Smooth muscle cell (in vitro differentiated cells): Measurements from ENCODE around the gene TSPAN12. TPM values are rescaled to one million over a fixed set of nuclear protein-coding genes. Genes with fewer than 3 reads are reported as not detected.

Experiments used
- DNase-seq: peaks from one replicate; lab custom pipeline; 2025; ENCODE audit not compliant: unreplicated experiment; lab: John Stamatoyannopoulos, UW
- H2AFZ ChIP-seq: fragments of 200-600 bp; sonication (generic); 2 replicates; pipeline ENCODE4 v1.6.0; 2016; ENCODE audit warnings: antibody characterized with exemption, low read depth, mild to moderate bottlenecking
- H3F3A ChIP-seq: fragments of 200-600 bp; sonication (generic); 2 replicates; pipeline ENCODE4 v1.6.0; 2017; ENCODE audit warnings: antibody characterized with exemption, low read depth
- H3K27ac ChIP-seq: fragments of 200-600 bp; sonication (generic); 2 replicates; pipeline ENCODE4 v1.5.1; 2016; ENCODE audit warnings: low read depth, mild to moderate bottlenecking
- H3K27me3 ChIP-seq: fragments of 200-600 bp; sonication (generic); 2 replicates; pipeline ENCODE4 v1.6.1; 2016; ENCODE audit warnings: low read depth, mild to moderate bottlenecking
- H3K36me3 ChIP-seq: fragments of 200-600 bp; sonication (generic); 2 replicates; pipeline ENCODE4 v1.5.1; 2016; ENCODE audit warnings: low read depth
- H3K4me1 ChIP-seq: fragments of 200-600 bp; sonication (generic); 2 replicates; pipeline ENCODE4 v1.5.1; 2016; ENCODE audit warnings: low read depth
- H3K4me2 ChIP-seq: fragments of 200-600 bp; sonication (generic); 2 replicates; pipeline ENCODE4 v1.6.0; 2016; ENCODE audit warnings: mild to moderate bottlenecking
- H3K4me3 ChIP-seq: fragments of 200-600 bp; sonication (generic); 2 replicates; pipeline ENCODE4 v1.5.1; 2016; ENCODE audit warnings: mild to moderate bottlenecking
- H3K79me2 ChIP-seq: fragments of 200-600 bp; sonication (generic); 2 replicates; pipeline ENCODE4 v1.6.0; 2016; ENCODE audit warnings: low read depth, mild to moderate bottlenecking
- H3K9ac ChIP-seq: fragments of 200-600 bp; sonication (generic); 2 replicates; pipeline ENCODE4 v1.6.0; 2016; ENCODE audit warnings: low read depth
- H3K9me3 ChIP-seq: fragments of 200-600 bp; sonication (generic); replicated peaks from 2 replicates; pipeline ENCODE4 v1.5.1; 2016; ENCODE audit warnings: low read depth
- H4K20me1 ChIP-seq: fragments of 200-600 bp; sonication (generic); 2 replicates; pipeline ENCODE4 v1.6.0; 2016; ENCODE audit warnings: low read depth
- CTCF ChIP-seq: fragments of 200-600 bp; sonication (generic); IDR thresholded peaks from 2 replicates; pipeline ENCODE4 v1.5.1; 2017; ENCODE audit warnings: borderline replicate concordance, mild to moderate bottlenecking, antibody characterized with exemption; ENCODE audit not compliant: insufficient read depth, poor library complexity, severe bottlenecking
- WGBS: methylation state at CpG from one replicate; pipeline ENCODE4 v1.1.7; 2016; ENCODE audit warnings: low lambda C conversion rate; 5-methylcytosine and 5-hydroxymethylcytosine counted together
- polyA plus RNA-seq: library from polyadenylated mRNA; unstranded; fragments of >200 nt; fragmentation: Nextera tagmentation; extraction: Ambion mirVana; gene quantifications from 2 replicates; pipeline ENCODE4 v1.2.1, GENCODE V29; 2016
- total RNA-seq: library from RNA; depleted of rRNA; stranded (reverse); fragments of >200 nt; gene quantifications from 2 replicates; pipeline ENCODE4 v1.2.3, GENCODE V29; 2014

TSPAN12 gene
- total and polyA plus RNA-seq, 2 experiments from 2014 or later = 3.7 to 5.8 TPM

- Histone ChIP-seq H3K4me1 (peaks cover 9% of the 10 kb centered on the region), H3F3A (no peaks in the 10 kb centered on the region), H3K4me3 (no peak overlapping the region), H2AFZ (no peak overlapping the region), H3K27ac (no peak overlapping the region), H4K20me1 (no peaks in the 10 kb centered on the region), H3K79me2 (no peaks in the 10 kb centered on the region), H3K9ac (no peak overlapping the region), H3K27me3 (no peaks in the 10 kb centered on the region), H3K9me3 (no peaks in the 10 kb centered on the region), H3K4me2 (no peak overlapping the region), H3K36me3 (no peaks in the 10 kb centered on the region)
- 92% methylated on average over 6 of the region's 6 CpGs for WGBS
- no peak for TF ChIP-seq CTCF
- DNase-seq = no peak
Observed at GRCh38 chr7:120859459-120859858, 1.5 kb upstream of the TSPAN12 start.

- H3K36me3 ChIP-seq = no peaks in the 10 kb centered on the region
- no peaks in the 10 kb centered on the region for H3K79me2 ChIP-seq
- no peaks in the 10 kb centered on the region for H3K9me3 ChIP-seq
- H3K4me3 ChIP-seq = peak overlapping the region; percentile 69
- no peaks in the 10 kb centered on the region for H3F3A ChIP-seq
- DNase-seq = peak; percentile 27
- H3K27me3 ChIP-seq = no peaks in the 10 kb centered on the region
- no peak for TF ChIP-seq CTCF
- H3K4me2 ChIP-seq = peak overlapping the region; percentile 98
- no peaks in the 10 kb centered on the region for H4K20me1 ChIP-seq
- H3K4me1 ChIP-seq = peaks cover 9% of the 10 kb centered on the region
- 7% methylated on average over 39 of the region's 39 CpGs for WGBS
- H3K9ac ChIP-seq = peak overlapping the region; percentile 65
- H3K27ac ChIP-seq = no peak overlapping the region
- peak overlapping the region; percentile 95 for H2AFZ ChIP-seq
Observed at GRCh38 chr7:120856621-120857352, 1.2 kb downstream of the TSPAN12 start.

DNA sequence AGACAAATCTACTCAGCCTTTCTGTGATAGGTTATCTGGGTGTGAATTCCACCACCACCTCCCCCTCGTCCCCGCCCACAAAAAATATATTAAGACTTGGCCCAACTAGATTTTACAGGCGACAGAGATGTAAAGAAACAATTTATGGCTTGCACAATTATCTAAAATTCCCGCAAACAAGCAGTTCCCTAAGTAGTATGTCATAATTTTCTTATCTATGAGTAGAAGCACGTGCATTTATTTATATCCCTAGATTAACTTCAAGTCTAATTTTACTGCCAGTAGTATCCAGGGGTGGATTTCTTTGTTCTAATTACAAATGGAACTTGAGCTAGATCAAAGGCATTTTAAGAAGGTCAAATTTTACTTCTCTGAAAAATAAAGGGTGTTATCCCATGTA, 1.7 kb downstream of the TSPAN12 start:
- 50% methylated on average over 5 of the region's 5 CpGs for WGBS
- Histone ChIP-seq H3K79me2 (no peaks in the 10 kb centered on the region), H2AFZ (no peak overlapping the region), H3K27me3 (no peaks in the 10 kb centered on the region), H3K27ac (no peak overlapping the region), H3K9me3 (no peaks in the 10 kb centered on the region), H3F3A (no peaks in the 10 kb centered on the region), H3K9ac (no peak overlapping the region), H4K20me1 (no peaks in the 10 kb centered on the region), H3K4me2 (peak overlapping the region; percentile 98), H3K36me3 (no peaks in the 10 kb centered on the region), H3K4me1 (peaks cover 9% of the 10 kb centered on the region), H3K4me3 (peak overlapping the region; percentile 69)
- no peak for DNase-seq
- TF ChIP-seq CTCF = no peak

- Histone ChIP-seq H3K27ac (no peak overlapping the region), H3F3A (no peaks in the 10 kb centered on the region), H3K9me3 (no peaks in the 10 kb centered on the region), H3K36me3 (no peaks in the 10 kb centered on the region), H3K9ac (no peak overlapping the region), H3K27me3 (no peaks in the 10 kb centered on the region), H3K79me2 (no peaks in the 10 kb centered on the region), H4K20me1 (no peaks in the 10 kb centered on the region), H3K4me1 (peaks cover 3% of the 10 kb centered on the region), H3K4me3 (no peak overlapping the region), H2AFZ (no peak overlapping the region), H3K4me2 (no peak overlapping the region)
- DNase-seq = no peak
- TF ChIP-seq CTCF = no peak
Observed at GRCh38 chr7:120852700-120853099, 5.2 kb downstream of the TSPAN12 start.
